ENCODE measurements around the gene COPZ1.

GRCh38 chr12:54331461-54331860 is 6.5 kb downstream of the COPZ1 start:
- TF ChIP-seq POLR2AphosphoS5 (IDR thresholded peaks at IDR 0.05) (no peak), POLR2A (IDR thresholded peaks at IDR 0.05) (no peak)

Data from prostate gland (tissue), 1 donor.